Ascending aorta (tissue), 2 donors: ENCODE data around the gene SRPK1. TPM values are rescaled to one million over a fixed set of nuclear protein-coding genes. Genes with fewer than 3 reads are reported as not detected.

Source experiments
- DNase-seq, 2 donors: peaks; one replicate each; pipeline ENCODE4 v3.0.0-alpha.2; 2019; ENCODE audit warnings: low spot score in 2 of 2
- H3K27ac ChIP-seq, 2 donors: fragments of 200-600 bp; sonication (generic); one replicate each; pipeline ENCODE4 v1.5.1; 2016 to 2017; ENCODE audit warnings: mild to moderate bottlenecking in 1 of 2
- H3K27me3 ChIP-seq: fragments of 200-600 bp; sonication (generic); one replicate; pipeline ENCODE4 v1.5.1; 2017
- H3K36me3 ChIP-seq, 2 donors: fragments of 200-600 bp; sonication (generic); one replicate each; pipeline ENCODE4 v1.5.1; 2016
- H3K4me1 ChIP-seq, 2 donors: fragments of 200-600 bp; sonication (generic); one replicate each; pipeline ENCODE4 v1.5.1; 2016 to 2017; ENCODE audit warnings: mild to moderate bottlenecking in 1 of 2
- H3K4me3 ChIP-seq, 2 donors: fragments of 200-600 bp; sonication (generic); one replicate each; pipeline ENCODE4 v1.5.1; 2016 to 2017; ENCODE audit warnings: mild to moderate bottlenecking in 1 of 2
- H3K9me3 ChIP-seq, 2 donors: fragments of 200-600 bp; sonication (generic); one replicate each; pipeline ENCODE4 v1.5.1; 2016
- intact Hi-C: fragments of 100-400 bp; cut with DNase I; formaldehyde crosslinking; loops from one replicate; pipeline ENCODE4 v1.15.1; 2023
- total RNA-seq: library from RNA; depleted of rRNA; stranded (reverse); fragments of >200 nt; gene quantifications from one replicate; pipeline ENCODE4 v1.1.0, GENCODE V29; 2016
- TF ChIP-seq, protein P1 (sequence below), 3 experiments: fragments of 200-600 bp in 2 of 3; fragments of 450-650 bp in 1 of 3; sonication (generic) in 2 of 3; IDR thresholded peaks; one replicate each; pipeline ENCODE4 v1.5.1; 2016 to 2019; ENCODE audit warnings: antibody characterized with exemption in 3 of 3, mild to moderate bottlenecking in 1 of 3, moderate library complexity in 1 of 3

SRPK1 gene
- total RNA-seq, 1 donor from 2014 or later = 16.2 TPM

GRCh38 chr6:35797837-35798526, 122.9 kb downstream of the SRPK1 start:
- TF ChIP-seq, protein P1, sequence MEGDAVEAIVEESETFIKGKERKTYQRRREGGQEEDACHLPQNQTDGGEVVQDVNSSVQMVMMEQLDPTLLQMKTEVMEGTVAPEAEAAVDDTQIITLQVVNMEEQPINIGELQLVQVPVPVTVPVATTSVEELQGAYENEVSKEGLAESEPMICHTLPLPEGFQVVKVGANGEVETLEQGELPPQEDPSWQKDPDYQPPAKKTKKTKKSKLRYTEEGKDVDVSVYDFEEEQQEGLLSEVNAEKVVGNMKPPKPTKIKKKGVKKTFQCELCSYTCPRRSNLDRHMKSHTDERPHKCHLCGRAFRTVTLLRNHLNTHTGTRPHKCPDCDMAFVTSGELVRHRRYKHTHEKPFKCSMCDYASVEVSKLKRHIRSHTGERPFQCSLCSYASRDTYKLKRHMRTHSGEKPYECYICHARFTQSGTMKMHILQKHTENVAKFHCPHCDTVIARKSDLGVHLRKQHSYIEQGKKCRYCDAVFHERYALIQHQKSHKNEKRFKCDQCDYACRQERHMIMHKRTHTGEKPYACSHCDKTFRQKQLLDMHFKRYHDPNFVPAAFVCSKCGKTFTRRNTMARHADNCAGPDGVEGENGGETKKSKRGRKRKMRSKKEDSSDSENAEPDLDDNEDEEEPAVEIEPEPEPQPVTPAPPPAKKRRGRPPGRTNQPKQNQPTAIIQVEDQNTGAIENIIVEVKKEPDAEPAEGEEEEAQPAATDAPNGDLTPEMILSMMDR (IDR thresholded peaks at IDR 0.05) = no peak
- Histone ChIP-seq H3K36me3 (no peaks in the 10 kb centered on the region), H3K27me3 (no peaks in the 10 kb centered on the region), H3K9me3 (no peaks in the 10 kb centered on the region), H3K4me1 (no peaks in the 10 kb centered on the region), H3K27ac (no peak overlapping the region), H3K4me3 (no peak overlapping the region)
- DNase-seq = no peak
- intact Hi-C loops = no loop called here

GRCh38 chr6:35796236-35796635, 124.7 kb downstream of the SRPK1 start:
- TF ChIP-seq, protein P1 (IDR thresholded peaks at IDR 0.05) = no peak
- H3K27ac ChIP-seq = no peak overlapping the region
- H3K4me3 ChIP-seq = no peak overlapping the region
- no peaks in the 10 kb centered on the region for H3K36me3 ChIP-seq
- H3K4me1 ChIP-seq = no peaks in the 10 kb centered on the region
- no peaks in the 10 kb centered on the region for H3K27me3 ChIP-seq
- H3K9me3 ChIP-seq = no peaks in the 10 kb centered on the region
- intact Hi-C loops = no loop called here
- DNase-seq = no peak

DNA sequence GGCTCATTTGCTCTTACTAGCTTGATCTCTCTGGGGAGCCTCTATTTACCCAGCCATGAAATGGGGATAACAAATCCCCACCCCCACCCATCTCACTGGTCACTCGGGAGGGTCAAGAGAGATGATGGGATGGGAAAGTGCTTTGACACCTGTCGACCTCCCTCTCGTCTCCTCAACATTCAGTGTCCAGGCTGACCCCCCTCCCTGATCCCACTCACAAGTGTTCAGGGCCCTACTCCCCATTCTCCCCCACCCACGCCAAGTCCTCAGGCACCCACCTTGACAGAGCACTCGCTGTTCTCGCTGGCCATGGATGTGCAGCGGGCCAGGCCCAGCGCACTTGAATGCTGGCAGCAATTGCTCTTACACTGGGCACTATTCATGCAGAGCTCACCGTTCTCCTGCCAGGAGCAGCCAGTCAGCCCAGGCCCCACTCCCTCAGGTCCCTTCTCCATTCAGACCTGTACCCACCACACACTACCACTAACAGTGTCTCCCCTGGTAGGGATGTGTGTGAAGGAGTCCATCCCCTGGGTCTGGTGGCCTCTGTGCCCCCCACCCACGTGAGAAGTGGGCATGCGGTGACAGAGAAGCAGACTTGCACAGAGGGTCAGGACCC, 125.3 kb downstream of the SRPK1 start:
- no peaks in the 10 kb centered on the region for H3K4me1 ChIP-seq
- intact Hi-C loops = no loop called here
- H3K27me3 ChIP-seq = no peaks in the 10 kb centered on the region
- DNase-seq = no peak
- H3K9me3 ChIP-seq = no peaks in the 10 kb centered on the region
- no peaks in the 10 kb centered on the region for H3K36me3 ChIP-seq
- H3K4me3 ChIP-seq = no peak overlapping the region
- no peak overlapping the region for H3K27ac ChIP-seq
- TF ChIP-seq, protein P1 (IDR thresholded peaks at IDR 0.05) = no peak

DNA sequence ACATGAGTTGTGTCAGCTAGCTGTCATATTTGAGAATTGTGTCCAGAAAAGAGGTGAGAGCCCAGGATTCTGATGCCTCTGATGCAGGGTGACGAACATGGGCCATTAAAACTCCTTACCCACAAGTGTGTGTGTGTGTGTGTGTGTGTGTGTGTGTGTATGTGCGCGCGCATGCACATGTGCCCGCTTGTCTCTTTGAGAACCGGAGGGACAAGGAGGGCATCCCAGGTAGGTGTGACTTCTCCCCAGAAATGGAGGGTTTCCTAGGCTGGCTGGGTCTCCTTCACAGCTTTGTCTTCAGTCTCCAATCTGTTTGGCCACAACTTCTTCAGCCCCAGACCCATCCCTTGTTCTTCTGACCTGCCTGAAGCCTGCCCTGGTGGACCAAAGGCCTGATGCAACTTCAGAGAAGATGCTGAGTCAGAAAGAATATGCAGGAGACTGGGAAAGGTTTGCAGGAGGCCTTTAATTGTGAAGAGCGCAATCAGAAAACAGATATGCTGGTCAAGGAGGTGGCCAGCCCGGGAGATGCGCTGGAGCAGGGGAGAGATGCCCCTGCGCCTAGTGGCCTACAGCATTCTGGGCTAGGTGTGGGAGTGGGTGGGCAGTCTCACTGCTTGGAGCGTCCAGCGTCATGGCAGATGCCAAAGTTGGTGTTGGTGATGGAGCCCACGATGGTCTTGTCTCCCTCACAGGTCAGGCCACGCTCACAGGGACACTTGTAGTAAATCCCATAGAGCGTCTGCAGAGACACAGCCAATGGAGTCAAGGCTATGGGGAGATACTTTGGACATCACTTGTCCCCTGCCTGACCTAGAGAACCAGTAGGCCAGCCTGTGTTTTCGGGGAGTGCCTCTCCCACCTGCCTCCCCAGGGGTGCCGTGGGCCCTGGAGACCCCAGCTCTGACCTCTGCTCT, 126.1 kb downstream of the SRPK1 start:
- Histone ChIP-seq H3K4me1 (no peaks in the 10 kb centered on the region), H3K36me3 (no peaks in the 10 kb centered on the region), H3K4me3 (no peak overlapping the region), H3K27me3 (no peaks in the 10 kb centered on the region), H3K9me3 (no peaks in the 10 kb centered on the region), H3K27ac (no peak overlapping the region)
- no peak for DNase-seq
- intact Hi-C loops = no loop called here
- TF ChIP-seq, protein P1 (IDR thresholded peaks at IDR 0.05) = no peak

DNA sequence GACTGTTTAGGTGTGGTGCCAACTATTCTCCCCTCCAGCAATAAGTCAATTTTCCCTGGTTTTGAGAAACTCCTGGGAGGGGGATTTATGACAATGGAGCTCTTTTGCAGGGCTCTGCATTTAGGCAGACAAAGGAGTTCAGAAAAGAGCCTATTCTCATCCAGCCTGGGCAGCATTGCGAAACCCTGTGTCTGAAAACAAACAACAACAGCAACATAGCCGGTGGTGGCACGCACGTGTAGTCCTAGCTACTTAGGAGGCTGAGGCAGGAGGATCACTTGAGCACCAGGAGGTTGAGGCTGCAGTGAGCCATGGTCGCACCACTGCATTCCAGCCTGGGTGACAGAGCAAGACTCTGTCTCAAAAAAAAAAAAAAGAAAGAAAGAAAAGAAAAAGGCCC, 130.2 kb downstream of the SRPK1 start:
- DNase-seq = no peak
- H3K4me1 ChIP-seq = no peaks in the 10 kb centered on the region
- TF ChIP-seq, protein P1 (IDR thresholded peaks at IDR 0.05) = no peak

More for the DNA sequence above, 130.2 kb downstream of the SRPK1 start:
- H3K9me3 ChIP-seq = no peaks in the 10 kb centered on the region
- no peaks in the 10 kb centered on the region for H3K36me3 ChIP-seq
- intact Hi-C loops = no loop called here
- H3K27ac ChIP-seq = no peak overlapping the region
- H3K27me3 ChIP-seq = no peaks in the 10 kb centered on the region
- H3K4me3 ChIP-seq = no peak overlapping the region
